Colonic mucosa (tissue), 4 donors: ENCODE measurements around the gene TRIO. TPM values are rescaled to one million over a fixed set of nuclear protein-coding genes. Genes with fewer than 3 reads are reported as not detected.

Experiments used
- DNase-seq: peaks from one replicate; pipeline ENCODE4 v3.0.0-alpha.2; 2020
- H3K27ac ChIP-seq: fragments of 200-600 bp; one replicate; pipeline ENCODE4 v1.8.0; 2021
- H3K27me3 ChIP-seq: fragments of 200-600 bp; one replicate; pipeline ENCODE4 v1.8.0; 2021
- H3K36me3 ChIP-seq: fragments of 200-600 bp; one replicate; pipeline ENCODE4 v1.8.0; 2021
- H3K4me1 ChIP-seq: fragments of 200-600 bp; one replicate; pipeline ENCODE4 v1.8.0; 2021; ENCODE audit warnings: mild to moderate bottlenecking
- H3K4me3 ChIP-seq: fragments of 200-600 bp; one replicate; pipeline ENCODE4 v1.8.0; 2021
- H3K9ac ChIP-seq, 2 donors: one replicate each; pipeline ENCODE4 v1.7.0; 2013; ENCODE audit warnings: control low read depth in 2 of 2, low read depth in 2 of 2, low read length in 2 of 2
- H3K9me3 ChIP-seq: fragments of 200-600 bp; one replicate; pipeline ENCODE4 v1.8.0; 2021
- CTCF ChIP-seq: fragments of 200-600 bp; IDR thresholded peaks from one replicate; pipeline ENCODE4 v1.8.0; 2022; ENCODE audit warnings: antibody characterized with exemption, mild to moderate bottlenecking
- intact Hi-C: fragments of 100-400 bp; cut with DNase I; formaldehyde crosslinking; loops from one replicate; pipeline ENCODE4 v1.14.1; 2022
- total RNA-seq, 2 donors: library from RNA; stranded (reverse); fragmentation: NEBNext Ultra II Directional in 1 of 2; extraction: Animal tissue kit (Norgen Biotek cat#: 25700) in 1 of 2; gene quantifications; one replicate each; pipeline ENCODE4 v1.2.1, GENCODE V29; 2021
- donor health status: healthy.
- donor health status: DM: no; HTN: no; CAD: no.
- donor health status: DM: no; HTN: no; CAD: no.

Gene TRIO
- total RNA-seq, 2 donors from 2014 or later, result 134 to 138 TPM

DNA sequence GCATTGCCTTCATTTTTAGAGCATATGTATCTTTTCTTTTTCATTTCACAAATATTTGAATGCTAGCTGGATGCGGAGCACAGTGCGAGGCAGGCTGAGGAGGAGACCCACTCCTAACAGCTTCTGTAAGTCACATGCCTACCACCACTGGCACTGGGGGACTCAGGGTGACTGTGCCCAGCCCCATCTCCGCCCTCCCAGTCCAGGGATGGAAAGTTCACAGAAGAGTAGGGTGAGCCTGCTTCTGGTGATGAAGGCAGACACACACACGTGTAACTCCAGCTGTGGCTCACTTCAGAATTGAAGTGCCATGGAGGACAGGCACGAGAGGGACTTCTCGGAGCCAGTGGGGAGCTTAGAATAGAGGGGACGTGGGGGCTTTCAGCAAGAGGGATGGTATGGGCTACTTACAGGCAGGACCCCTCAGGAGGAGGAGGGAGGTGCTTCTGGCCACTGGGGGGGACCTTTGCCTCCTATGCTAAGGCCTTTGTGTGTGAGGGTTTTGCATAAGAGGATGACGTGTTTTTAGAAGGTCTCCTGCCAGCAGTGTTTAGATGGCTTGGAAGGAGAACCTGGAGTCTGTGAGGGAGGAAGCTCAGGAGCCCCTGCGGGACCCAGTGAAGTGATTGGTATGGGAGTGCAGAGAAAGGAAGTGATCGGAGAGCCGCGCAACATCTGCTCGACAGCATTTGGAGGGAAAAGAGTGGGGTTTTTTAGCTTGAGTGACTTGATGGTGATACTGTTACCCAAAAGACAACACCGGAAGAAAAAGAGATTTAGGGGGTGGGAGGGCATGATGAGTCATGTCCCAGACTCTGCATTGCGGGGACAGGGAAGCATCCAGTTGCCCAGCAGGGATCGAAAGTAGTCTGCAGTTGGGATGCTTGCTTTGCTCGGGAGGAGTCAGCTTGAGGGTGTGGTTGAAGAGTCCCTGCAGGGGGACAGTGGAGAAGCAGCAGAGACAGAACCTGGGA, 274.9 kb downstream of the TRIO start:
- no peaks in the 10 kb centered on the region for H3K9me3 ChIP-seq
- H3K27ac ChIP-seq, result no peak overlapping the region
- H3K4me3 ChIP-seq, result no peak overlapping the region
- DNase-seq, result no peak
- no peaks in the 10 kb centered on the region for H3K4me1 ChIP-seq
- no peak overlapping the region for H3K9ac ChIP-seq
- no peak for TF ChIP-seq CTCF
- no peaks in the 10 kb centered on the region for H3K27me3 ChIP-seq
- peaks cover 13% of the 10 kb centered on the region for H3K36me3 ChIP-seq
- intact Hi-C loops, result no loop called here

DNA sequence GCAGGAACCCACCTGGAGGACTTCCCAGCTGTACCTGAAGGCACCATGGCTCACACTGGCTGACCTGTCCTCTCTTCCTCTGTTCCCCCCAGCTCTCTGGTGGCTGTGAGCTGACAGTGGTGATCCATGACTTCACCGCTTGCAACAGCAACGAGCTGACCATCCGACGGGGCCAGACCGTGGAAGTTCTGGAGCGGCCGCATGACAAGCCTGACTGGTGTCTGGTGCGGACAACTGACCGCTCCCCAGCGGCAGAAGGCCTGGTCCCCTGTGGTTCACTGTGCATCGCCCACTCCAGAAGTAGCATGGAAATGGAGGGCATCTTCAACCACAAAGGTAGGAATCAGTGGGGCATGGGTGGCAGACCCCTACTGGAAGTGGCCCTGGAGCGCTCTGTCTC, 276.5 kb downstream of the TRIO start:
- no peaks in the 10 kb centered on the region for H3K9me3 ChIP-seq
- no peaks in the 10 kb centered on the region for H3K27me3 ChIP-seq
- H3K36me3 ChIP-seq, result peaks cover 13% of the 10 kb centered on the region
- intact Hi-C loops, result no loop called here
- H3K4me1 ChIP-seq, result no peaks in the 10 kb centered on the region
- DNase-seq, result no peak
- no peak overlapping the region for H3K27ac ChIP-seq
- no peak overlapping the region for H3K4me3 ChIP-seq
- no peak overlapping the region for H3K9ac ChIP-seq
- TF ChIP-seq CTCF, result no peak

DNA sequence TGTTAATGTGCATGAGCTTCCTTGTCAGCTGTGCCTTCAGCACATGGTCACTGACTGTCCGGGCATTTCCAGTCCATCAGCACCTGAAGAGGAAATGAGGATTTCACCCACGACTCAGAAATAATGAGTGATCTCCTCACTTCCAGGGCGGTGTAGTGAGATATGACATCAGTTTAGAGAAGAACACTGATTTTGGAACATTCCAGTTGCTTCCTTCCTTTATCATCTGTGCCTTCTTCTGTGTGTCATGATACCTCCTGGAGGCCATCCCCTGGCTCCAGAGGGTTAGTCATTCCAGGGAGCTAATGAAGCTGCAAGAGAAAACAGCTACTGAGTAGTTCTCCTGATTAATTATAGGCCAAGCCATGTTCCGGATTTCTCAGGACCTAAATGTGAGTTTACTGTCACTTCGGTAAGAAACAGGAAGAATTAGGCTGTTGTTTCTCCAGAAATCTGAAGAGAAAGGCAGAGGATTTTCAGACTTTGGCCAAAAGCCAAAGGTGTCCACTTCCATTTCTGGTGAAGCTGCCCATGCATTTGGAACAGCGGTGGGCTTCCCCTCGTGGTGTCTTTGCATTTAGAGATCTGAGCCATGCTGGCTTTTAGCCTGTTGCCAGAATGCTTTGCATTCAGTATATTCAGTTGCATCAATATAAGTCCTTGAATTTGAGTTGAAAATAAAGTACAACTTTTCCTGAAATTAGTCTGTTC, 277.1 kb downstream of the TRIO start:
- intact Hi-C loops, result no loop called here
- no peaks in the 10 kb centered on the region for H3K4me1 ChIP-seq
- DNase-seq, result no peak
- TF ChIP-seq CTCF, result no peak
- no peaks in the 10 kb centered on the region for H3K9me3 ChIP-seq
- H3K4me3 ChIP-seq, result no peak overlapping the region
- H3K27me3 ChIP-seq, result no peaks in the 10 kb centered on the region
- no peak overlapping the region for H3K9ac ChIP-seq
- H3K27ac ChIP-seq, result no peak overlapping the region
- H3K36me3 ChIP-seq, result peaks cover 18% of the 10 kb centered on the region

DNA sequence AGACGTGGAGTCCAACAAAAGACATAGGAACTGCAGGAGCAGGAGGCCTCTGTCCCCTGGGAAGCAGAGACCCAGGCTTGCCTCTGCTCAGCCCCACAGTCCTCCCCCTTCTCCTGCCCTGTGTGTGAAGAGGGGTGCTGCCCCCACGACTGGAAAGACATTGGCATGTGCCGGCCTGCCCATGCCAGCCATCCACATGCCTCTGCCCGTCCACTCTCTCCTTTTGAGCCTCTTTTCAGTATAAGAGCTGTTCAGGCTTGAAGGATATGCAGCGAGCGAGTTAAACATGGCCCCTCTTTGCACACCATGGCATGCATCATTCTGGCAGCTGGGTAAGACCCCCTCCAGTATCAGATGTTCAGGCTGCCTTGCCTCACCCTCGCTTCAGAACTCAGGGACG, 278.7 kb downstream of the TRIO start:
- Histone ChIP-seq H3K36me3 (peaks cover 20% of the 10 kb centered on the region), H3K9me3 (no peaks in the 10 kb centered on the region)

More for the DNA sequence above, 278.7 kb downstream of the TRIO start:
- DNase-seq, result no peak
- Histone ChIP-seq H3K4me1 (no peaks in the 10 kb centered on the region), H3K4me3 (no peak overlapping the region), H3K27ac (no peak overlapping the region), H3K27me3 (no peaks in the 10 kb centered on the region), H3K9ac (no peak overlapping the region)
- TF ChIP-seq CTCF, result no peak
- intact Hi-C loops, result no loop called here
